ENCODE measurements around the gene AHSA1. TPM values are rescaled to one million over a fixed set of nuclear protein-coding genes. Genes with fewer than 3 reads are reported as not detected.

AHSA1 gene
- total RNA-seq, 1 donor, result 67.0 TPM

DNA sequence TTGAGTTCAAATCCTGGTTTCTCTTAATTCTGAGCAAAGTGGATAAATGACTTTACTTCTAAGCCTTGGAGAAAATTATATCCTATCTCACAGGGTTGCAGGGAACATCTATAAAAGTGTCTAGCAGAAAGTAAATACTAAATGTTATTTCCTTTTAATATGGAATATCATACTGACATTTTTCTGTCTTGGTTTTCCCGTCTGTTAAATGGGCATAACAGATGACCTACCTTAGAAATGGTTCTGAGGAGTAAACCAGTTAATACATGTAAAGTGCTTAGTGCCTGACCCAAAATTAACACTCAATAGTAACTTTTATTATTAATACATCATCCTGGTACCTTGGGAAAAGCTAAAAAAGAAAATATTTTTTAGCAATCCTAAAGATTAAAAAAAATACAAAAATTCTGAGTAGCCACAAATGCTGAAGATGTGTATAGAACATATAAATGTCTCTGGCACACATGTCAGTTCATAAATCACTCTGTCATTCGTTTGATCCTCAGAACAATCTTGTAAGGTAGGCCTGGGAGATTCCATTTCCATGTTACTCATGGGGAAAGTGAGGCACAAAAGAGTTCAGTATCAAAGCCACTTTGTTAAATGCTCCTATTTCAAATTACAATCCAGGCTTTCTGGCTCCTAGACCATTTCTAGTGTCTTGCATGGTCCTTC lies 1.8 kb upstream of the AHSA1 start:
- no peak for DNase-seq (ENCODE audit: insufficient read length, low spot score, missing footprints)
- Histone ChIP-seq H3K4me2 (ENCODE audit: insufficient read depth, low read length) (peak overlapping the region; percentile 81), H3K4me3 (ENCODE audit: insufficient read depth, low read length) (peak overlapping the region; percentile 85), H3K9me3 (ENCODE audit: low read depth, low read length) (no peaks in the 10 kb centered on the region), H3K36me3 (ENCODE audit: insufficient read depth, low read length) (peaks cover 19% of the 10 kb centered on the region), H3K27ac (ENCODE audit: low read depth, low read length) (no peak overlapping the region), H3K27me3 (ENCODE audit: insufficient read depth, low read length) (no peaks in the 10 kb centered on the region), H2AFZ (ENCODE audit: low read length) (no peak overlapping the region), H3K79me2 (ENCODE audit: insufficient read depth, low read length) (peaks cover 56% of the 10 kb centered on the region), H3K4me1 (ENCODE audit: insufficient read depth, low read length) (peaks cover 20% of the 10 kb centered on the region), H4K20me1 (ENCODE audit: insufficient read depth, low read length) (peaks cover 20% of the 10 kb centered on the region)
- TF ChIP-seq, protein P1, sequence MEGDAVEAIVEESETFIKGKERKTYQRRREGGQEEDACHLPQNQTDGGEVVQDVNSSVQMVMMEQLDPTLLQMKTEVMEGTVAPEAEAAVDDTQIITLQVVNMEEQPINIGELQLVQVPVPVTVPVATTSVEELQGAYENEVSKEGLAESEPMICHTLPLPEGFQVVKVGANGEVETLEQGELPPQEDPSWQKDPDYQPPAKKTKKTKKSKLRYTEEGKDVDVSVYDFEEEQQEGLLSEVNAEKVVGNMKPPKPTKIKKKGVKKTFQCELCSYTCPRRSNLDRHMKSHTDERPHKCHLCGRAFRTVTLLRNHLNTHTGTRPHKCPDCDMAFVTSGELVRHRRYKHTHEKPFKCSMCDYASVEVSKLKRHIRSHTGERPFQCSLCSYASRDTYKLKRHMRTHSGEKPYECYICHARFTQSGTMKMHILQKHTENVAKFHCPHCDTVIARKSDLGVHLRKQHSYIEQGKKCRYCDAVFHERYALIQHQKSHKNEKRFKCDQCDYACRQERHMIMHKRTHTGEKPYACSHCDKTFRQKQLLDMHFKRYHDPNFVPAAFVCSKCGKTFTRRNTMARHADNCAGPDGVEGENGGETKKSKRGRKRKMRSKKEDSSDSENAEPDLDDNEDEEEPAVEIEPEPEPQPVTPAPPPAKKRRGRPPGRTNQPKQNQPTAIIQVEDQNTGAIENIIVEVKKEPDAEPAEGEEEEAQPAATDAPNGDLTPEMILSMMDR (IDR thresholded peaks at IDR 0.05; ENCODE audit: extremely low read depth, low read depth, low read length), result no peak

DNA sequence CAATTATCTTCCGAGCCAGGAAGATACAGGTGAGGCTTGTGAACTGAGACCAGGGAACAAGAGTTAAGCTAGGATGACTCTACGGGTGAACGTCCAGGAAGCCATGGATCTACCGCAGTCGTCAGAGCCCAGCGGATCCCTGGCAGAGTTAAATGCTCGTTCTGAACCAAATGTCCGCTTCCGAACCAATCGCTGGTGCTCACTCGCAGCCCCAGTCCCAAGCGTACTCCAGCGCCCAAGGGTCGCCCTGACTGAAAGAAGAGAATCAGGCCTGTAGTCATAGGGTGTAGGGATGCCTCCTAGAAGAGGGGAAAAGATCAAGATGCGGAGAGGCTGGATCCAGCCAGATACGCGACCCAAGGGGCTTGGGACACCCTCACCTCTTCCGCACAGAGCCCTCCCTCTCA lies 775 bp upstream of the AHSA1 start:
- Histone ChIP-seq H3K27me3 (ENCODE audit: insufficient read depth, low read length) (no peaks in the 10 kb centered on the region), H4K20me1 (ENCODE audit: insufficient read depth, low read length) (peaks cover 26% of the 10 kb centered on the region), H3K4me3 (ENCODE audit: insufficient read depth, low read length) (peak overlapping the region; percentile 85), H3K9me3 (ENCODE audit: low read depth, low read length) (no peaks in the 10 kb centered on the region), H3K4me2 (ENCODE audit: insufficient read depth, low read length) (peak overlapping the region; percentile 81), H3K27ac (ENCODE audit: low read depth, low read length) (peak overlapping the region; percentile 82), H3K36me3 (ENCODE audit: insufficient read depth, low read length) (peaks cover 28% of the 10 kb centered on the region), H2AFZ (ENCODE audit: low read length) (peak overlapping the region; percentile 92), H3K4me1 (ENCODE audit: insufficient read depth, low read length) (peaks cover 20% of the 10 kb centered on the region), H3K79me2 (ENCODE audit: insufficient read depth, low read length) (peaks cover 65% of the 10 kb centered on the region)
- DNase-seq (ENCODE audit: insufficient read length, low spot score, missing footprints), result peak; percentile 73
- TF ChIP-seq, protein P1 (IDR thresholded peaks at IDR 0.05; ENCODE audit: extremely low read depth, low read depth, low read length), result no peak

DNA sequence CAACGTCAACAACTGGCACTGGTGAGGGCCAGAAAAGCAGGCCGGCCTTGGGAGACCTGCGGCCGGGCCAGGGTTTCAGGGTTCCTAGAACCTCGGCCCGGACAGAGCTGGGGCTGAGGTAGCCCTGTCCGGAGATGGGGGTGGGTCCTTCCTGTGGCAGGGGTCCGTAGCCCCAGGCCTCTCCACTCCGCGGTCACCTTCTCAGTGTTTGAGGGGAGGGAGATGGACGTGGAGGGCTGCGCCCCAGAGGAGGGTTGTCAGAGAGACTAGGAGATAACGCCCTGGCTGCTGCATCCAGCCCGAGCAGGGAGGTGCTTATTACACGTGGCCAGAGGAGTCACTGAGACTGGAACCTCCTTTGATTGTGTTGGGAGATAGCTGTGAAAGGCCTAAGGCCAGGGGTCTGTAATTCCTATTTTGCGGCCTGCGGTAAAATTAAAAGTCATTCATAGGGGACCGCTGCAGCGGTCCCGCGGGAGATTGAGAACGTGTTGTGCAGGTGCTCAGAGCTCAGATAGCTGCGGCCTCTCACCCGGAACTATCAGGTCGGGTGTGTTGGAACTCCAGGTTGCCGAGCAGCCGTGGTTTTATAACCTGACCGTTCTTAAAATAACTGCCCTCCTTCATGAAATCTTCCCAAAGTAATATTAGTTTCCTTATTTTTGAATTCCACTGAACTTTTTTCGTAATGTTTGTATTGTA lies 507 bp downstream of the AHSA1 start:
- H3K9me3 ChIP-seq (ENCODE audit: low read depth, low read length), result no peaks in the 10 kb centered on the region
- H3K79me2 ChIP-seq (ENCODE audit: insufficient read depth, low read length), result peaks cover 65% of the 10 kb centered on the region
- no peak for DNase-seq (ENCODE audit: insufficient read length, low spot score, missing footprints)
- H2AFZ ChIP-seq (ENCODE audit: low read length), result peak overlapping the region; percentile 94
- peak overlapping the region; percentile 97 for H3K4me2 ChIP-seq (ENCODE audit: insufficient read depth, low read length)
- peak overlapping the region; percentile 82 for H3K27ac ChIP-seq (ENCODE audit: low read depth, low read length)
- H3K36me3 ChIP-seq (ENCODE audit: insufficient read depth, low read length), result peaks cover 36% of the 10 kb centered on the region
- TF ChIP-seq, protein P1 (IDR thresholded peaks at IDR 0.05; ENCODE audit: extremely low read depth, low read depth, low read length), result no peak
- H3K4me1 ChIP-seq (ENCODE audit: insufficient read depth, low read length), result peaks cover 20% of the 10 kb centered on the region
- peak overlapping the region; percentile 85 for H3K4me3 ChIP-seq (ENCODE audit: insufficient read depth, low read length)
- H3K27me3 ChIP-seq (ENCODE audit: insufficient read depth, low read length), result no peaks in the 10 kb centered on the region
- peaks cover 26% of the 10 kb centered on the region for H4K20me1 ChIP-seq (ENCODE audit: insufficient read depth, low read length)

DNA sequence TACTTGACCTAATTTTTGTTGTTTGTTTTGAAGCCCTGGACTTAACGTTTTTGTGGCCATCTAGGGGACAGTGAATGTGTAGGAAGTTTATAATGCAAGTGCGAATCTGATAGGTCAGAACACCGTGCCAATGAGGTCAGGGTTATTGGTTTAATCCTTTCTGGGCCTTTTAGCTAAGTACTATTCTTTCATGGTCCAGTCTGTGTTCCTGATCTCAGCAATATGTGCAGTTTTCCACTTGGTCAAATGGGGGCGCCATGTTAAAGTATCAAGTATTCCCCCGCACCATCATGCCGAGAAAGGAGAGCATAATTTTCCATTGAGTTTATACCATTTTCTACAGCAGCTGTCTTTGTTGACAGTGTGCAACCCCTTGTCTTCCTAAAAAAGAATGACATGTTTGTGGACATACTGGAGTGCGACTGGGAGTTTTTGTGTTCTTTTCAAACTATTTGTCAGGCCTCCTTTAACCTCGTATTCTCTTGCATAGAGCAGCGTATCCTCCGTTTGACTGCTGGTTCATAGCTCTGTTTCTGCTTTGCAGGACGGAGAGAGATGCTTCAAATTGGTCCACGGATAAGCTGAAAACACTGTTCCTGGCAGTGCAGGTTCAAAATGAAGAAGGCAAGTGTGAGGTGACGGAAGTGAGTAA lies 1.3 kb downstream of the AHSA1 start:
- H3K79me2 ChIP-seq (ENCODE audit: insufficient read depth, low read length), result peaks cover 65% of the 10 kb centered on the region
- peaks cover 26% of the 10 kb centered on the region for H4K20me1 ChIP-seq (ENCODE audit: insufficient read depth, low read length)
- TF ChIP-seq, protein P1 (IDR thresholded peaks at IDR 0.05; ENCODE audit: extremely low read depth, low read depth, low read length), result peak; percentile 77
- H3K27ac ChIP-seq (ENCODE audit: low read depth, low read length), result peak overlapping the region; percentile 82
- no peak overlapping the region for H2AFZ ChIP-seq (ENCODE audit: low read length)
- H3K4me3 ChIP-seq (ENCODE audit: insufficient read depth, low read length), result peak overlapping the region; percentile 85
- peak overlapping the region; percentile 97 for H3K4me2 ChIP-seq (ENCODE audit: insufficient read depth, low read length)
- H3K9me3 ChIP-seq (ENCODE audit: low read depth, low read length), result no peaks in the 10 kb centered on the region
- H3K27me3 ChIP-seq (ENCODE audit: insufficient read depth, low read length), result no peaks in the 10 kb centered on the region
- peak; percentile 90 for DNase-seq (ENCODE audit: insufficient read length, low spot score, missing footprints)
- H3K36me3 ChIP-seq (ENCODE audit: insufficient read depth, low read length), result peaks cover 43% of the 10 kb centered on the region
- H3K4me1 ChIP-seq (ENCODE audit: insufficient read depth, low read length), result peaks cover 20% of the 10 kb centered on the region

Data from osteoblast (primary cell).